ENCODE data around the gene CENPO.

Gene CENPO

GRCh38 chr2:24824071-24824588 is 30.9 kb downstream of the CENPO start:
- H3K9me3 ChIP-seq (ENCODE audit: insufficient read depth, low read length): no peaks in the 10 kb centered on the region
- no peak for TF ChIP-seq CTCF (IDR thresholded peaks at IDR 0.05; ENCODE audit: low read depth, low read length)
- TF ChIP-seq EZH2phosphoT487 (IDR thresholded peaks at IDR 0.05; ENCODE audit: low read depth): no peak
- H3K36me3 ChIP-seq (replicated peaks; ENCODE audit: low read depth, low read length): peaks cover 70% of the 10 kb centered on the region
- H2AFZ ChIP-seq (ENCODE audit: low read depth, low read length): no peak overlapping the region
- no peaks in the 10 kb centered on the region for H3K27me3 ChIP-seq (ENCODE audit: low read depth, low read length)
- H4K20me1 ChIP-seq (ENCODE audit: insufficient read depth, low read length): no peaks in the 10 kb centered on the region
- H3K4me1 ChIP-seq (ENCODE audit: low read length): peaks cover 4% of the 10 kb centered on the region
- no peaks in the 10 kb centered on the region for H3K79me2 ChIP-seq (ENCODE audit: low read length)
- no peak overlapping the region for H3K27ac ChIP-seq (ENCODE audit: low read length)
- no peak overlapping the region for H3K9ac ChIP-seq (ENCODE audit: low read length)
- H3K4me2 ChIP-seq (ENCODE audit: low read length): no peak overlapping the region
- no peak overlapping the region for H3K4me3 ChIP-seq (ENCODE audit: low read length)

GRCh38 chr2:24824966-24825882 is 32.0 kb downstream of the CENPO start:
- 0 out of 2 replicates have a peak overlapping the region, but pooled peaks have one; percentile 9 for H3K4me2 ChIP-seq (ENCODE audit: low read length)

GRCh38 chr2:24825883-24826772 is 32.9 kb downstream of the CENPO start:
- no peaks in the 10 kb centered on the region for H3K79me2 ChIP-seq (ENCODE audit: low read length)
- H3K36me3 ChIP-seq (replicated peaks; ENCODE audit: low read depth, low read length): peaks cover 63% of the 10 kb centered on the region
- no peaks in the 10 kb centered on the region for H4K20me1 ChIP-seq (ENCODE audit: insufficient read depth, low read length)
- H3K4me2 ChIP-seq (ENCODE audit: low read length): no peak overlapping the region
- H3K27me3 ChIP-seq (ENCODE audit: low read depth, low read length): no peaks in the 10 kb centered on the region
- no peak overlapping the region for H2AFZ ChIP-seq (ENCODE audit: low read depth, low read length)
- H3K9ac ChIP-seq (ENCODE audit: low read length): no peak overlapping the region
- no peaks in the 10 kb centered on the region for H3K9me3 ChIP-seq (ENCODE audit: insufficient read depth, low read length)
- TF ChIP-seq CTCF (IDR thresholded peaks at IDR 0.05; ENCODE audit: low read depth, low read length) (no peak), EZH2phosphoT487 (IDR thresholded peaks at IDR 0.05; ENCODE audit: low read depth) (no peak)
- H3K4me1 ChIP-seq (ENCODE audit: low read length): peaks cover 4% of the 10 kb centered on the region
- H3K4me3 ChIP-seq (ENCODE audit: low read length): no peak overlapping the region
- no peak overlapping the region for H3K27ac ChIP-seq (ENCODE audit: low read length)

More at GRCh38 chr2:24824966-24825882, 32.0 kb downstream of the CENPO start:
- Histone ChIP-seq H3K4me3 (ENCODE audit: low read length) (no peak overlapping the region), H3K36me3 (replicated peaks; ENCODE audit: low read depth, low read length) (peaks cover 63% of the 10 kb centered on the region), H3K79me2 (ENCODE audit: low read length) (no peaks in the 10 kb centered on the region), H2AFZ (ENCODE audit: low read depth, low read length) (no peak overlapping the region), H3K9me3 (ENCODE audit: insufficient read depth, low read length) (no peaks in the 10 kb centered on the region), H3K27me3 (ENCODE audit: low read depth, low read length) (no peaks in the 10 kb centered on the region), H3K4me1 (ENCODE audit: low read length) (peaks cover 4% of the 10 kb centered on the region), H4K20me1 (ENCODE audit: insufficient read depth, low read length) (no peaks in the 10 kb centered on the region), H3K27ac (ENCODE audit: low read length) (peak overlapping the region; percentile 30), H3K9ac (ENCODE audit: low read length) (no peak overlapping the region)
- TF ChIP-seq CTCF (IDR thresholded peaks at IDR 0.05; ENCODE audit: low read depth, low read length) (peak; percentile 57), EZH2phosphoT487 (IDR thresholded peaks at IDR 0.05; ENCODE audit: low read depth) (no peak)

Data from OCI-LY3 (cell line).